Endometrium (tissue), 2 donors: Measurements from ENCODE around the gene DCST1.
"Not testable (repeated sequence)": the region's sequence is repeated elsewhere in the genome, so short reads cannot be mapped to it uniquely, and the experiment has no call there.

Source experiments
- FAIRE-seq: peaks from 2 replicates; lab custom pipeline; 2012; peaks lifted over from hg19 to GRCh38; lab: Jason Lieb, UNC
- donor health status: control.
- donor health status: control.

DCST1 gene, protein sequence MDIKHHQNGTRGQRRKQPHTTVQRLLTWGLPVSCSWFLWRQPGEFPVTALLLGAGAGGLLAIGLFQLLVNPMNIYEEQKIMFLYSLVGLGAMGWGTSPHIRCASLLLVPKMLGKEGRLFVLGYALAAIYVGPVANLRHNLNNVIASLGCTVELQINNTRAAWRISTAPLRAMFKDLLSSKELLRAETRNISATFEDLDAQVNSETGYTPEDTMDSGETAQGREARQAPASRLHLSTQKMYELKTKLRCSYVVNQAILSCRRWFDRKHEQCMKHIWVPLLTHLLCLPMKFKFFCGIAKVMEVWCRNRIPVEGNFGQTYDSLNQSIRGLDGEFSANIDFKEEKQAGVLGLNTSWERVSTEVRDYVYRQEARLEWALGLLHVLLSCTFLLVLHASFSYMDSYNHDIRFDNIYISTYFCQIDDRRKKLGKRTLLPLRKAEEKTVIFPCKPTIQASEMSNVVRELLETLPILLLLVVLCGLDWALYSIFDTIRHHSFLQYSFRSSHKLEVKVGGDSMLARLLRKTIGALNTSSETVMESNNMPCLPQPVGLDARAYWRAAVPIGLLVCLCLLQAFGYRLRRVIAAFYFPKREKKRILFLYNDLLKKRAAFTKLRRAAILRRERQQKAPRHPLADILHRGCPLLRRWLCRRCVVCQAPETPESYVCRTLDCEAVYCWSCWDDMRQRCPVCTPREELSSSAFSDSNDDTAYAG

DNA sequence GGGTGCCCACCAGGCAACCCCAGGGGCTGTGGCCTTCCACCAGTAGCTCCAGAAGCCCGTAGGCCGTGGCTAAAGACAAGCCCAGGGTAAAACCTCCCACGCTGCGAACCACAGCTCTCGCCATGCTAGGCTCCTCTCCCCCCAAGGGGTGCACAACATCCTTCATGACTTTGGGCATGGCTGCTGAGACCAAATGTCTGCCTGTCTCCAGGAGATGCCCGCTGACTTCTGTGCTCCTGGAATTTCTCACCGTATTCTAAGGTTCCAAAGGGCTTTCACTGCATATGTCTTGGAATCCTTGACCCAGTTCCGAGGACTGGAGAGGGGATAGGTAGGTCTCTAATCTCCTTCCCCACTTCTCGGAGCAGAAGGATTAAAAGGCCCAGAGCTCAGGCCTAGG lies at the start of gene DCST1, which contains the start of gene DCST2:
Gene DCST1 (plus strand): TSS at position 301 of the 400 bp plus-strand sequence. CDS start 213 bp downstream, outside the sequence.
Gene DCST2 (minus strand): TSS at position 258 of the 400 bp plus-strand sequence. CDS start 80 bp downstream, at position 178.
- no peak for FAIRE-seq

DNA sequence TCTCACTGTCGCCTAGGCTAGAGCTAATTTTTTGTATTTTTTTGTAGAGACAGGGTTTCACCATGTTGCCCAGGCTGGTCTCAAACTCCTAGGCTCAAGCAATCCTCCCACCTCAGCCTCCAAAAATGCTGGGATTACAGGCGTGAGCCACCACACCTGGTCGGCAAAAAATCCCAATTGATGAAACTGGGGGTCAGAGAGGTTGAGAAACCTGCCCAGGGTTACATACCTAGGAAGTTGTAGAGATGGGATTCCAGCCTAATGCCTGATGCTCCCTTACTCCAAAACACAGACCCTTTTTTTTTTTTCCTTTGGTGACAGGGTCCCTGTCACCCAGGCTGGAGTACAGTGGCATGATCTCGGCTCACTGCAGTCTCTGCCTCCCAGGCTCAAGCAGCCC lies 46.9 kb upstream of the DCST1 start:
- not testable (repeated sequence) for FAIRE-seq

DNA sequence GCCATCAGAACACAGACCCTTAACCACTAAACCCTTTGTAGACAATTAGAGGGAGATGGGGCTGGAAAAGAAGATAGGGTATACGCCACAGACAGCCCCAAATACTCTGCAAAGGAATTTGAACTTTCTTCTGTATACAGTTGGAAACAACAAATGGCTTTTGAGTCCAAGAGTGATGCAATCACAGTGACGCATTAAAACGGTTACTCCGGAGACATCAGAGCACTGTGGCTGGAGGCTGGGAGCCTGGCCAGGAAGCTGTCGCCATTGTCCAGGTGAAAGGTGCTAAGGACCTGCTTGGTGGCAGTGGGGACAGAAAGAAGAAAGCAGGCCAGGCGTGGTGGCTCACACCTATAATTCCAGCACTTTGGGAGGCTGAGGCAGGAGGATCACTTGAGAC lies 46.3 kb upstream of the DCST1 start:
- no peak for FAIRE-seq

DNA sequence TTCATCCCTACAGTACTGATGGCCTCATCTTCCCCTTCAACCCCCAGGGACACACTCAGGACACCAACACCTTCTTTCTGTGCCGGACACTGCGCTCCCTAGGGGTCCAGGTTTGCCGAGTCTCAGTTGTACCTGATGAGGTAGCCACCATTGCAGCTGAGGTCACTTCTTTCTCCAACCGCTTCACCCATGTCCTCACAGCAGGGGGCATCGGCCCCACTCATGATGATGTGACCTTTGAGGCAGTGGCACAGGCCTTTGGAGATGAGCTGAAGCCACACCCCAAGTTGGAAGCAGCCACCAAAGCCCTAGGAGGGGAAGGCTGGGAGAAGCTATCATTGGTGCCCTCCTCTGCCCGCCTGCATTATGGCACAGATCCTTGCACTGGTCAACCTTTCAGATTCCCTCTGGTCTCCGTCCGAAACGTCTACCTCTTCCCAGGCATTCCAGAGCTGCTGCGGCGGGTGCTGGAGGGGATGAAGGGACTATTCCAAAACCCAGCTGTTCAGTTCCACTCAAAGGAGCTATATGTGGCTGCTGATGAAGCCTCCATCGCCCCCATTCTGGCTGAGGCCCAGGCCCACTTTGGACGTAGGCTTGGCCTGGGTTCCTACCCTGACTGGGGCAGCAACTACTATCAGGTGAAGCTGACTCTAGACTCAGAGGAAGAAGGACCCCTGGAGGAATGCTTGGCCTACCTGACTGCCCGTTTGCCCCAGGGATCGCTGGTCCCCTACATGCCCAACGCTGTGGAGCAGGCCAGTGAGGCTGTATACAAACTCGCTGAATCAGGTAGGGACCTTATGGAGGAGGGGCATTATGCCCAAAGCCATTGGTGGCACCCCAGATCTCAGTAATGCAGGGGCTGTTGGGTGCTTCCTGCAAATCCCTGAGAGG lies 45.3 kb upstream of the DCST1 start:
- no peak for FAIRE-seq

DNA sequence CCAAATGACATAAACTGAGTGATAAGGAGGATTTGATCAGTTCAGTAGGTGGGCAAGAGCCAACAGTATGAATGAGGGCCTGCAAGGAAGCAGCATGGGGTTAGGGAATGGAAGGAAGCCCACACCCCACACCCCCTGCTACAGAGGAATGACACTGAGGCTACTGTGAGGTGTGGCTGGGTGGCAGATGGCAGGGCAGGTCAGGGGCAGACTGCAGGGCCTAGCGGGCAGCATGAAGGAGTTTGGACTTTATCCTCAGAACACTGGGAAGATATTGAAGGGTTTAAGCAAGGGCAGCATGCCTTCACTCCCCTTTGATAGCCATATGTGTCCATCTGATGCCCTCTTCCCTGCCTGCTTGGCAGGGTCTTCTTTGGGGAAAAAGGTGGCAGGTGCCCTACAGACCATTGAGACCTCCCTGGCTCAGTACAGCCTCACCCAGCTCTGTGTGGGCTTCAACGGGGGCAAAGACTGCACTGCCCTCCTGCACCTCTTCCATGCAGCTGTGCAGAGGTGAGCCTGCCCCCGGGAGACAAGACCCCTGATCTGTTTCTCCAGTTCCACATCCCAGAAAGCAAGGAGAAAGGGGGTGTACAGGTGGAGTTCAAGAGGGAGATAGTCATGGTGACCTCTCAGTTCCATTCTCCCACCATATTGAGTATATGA lies 44.3 kb upstream of the DCST1 start:
- FAIRE-seq: no peak

DNA sequence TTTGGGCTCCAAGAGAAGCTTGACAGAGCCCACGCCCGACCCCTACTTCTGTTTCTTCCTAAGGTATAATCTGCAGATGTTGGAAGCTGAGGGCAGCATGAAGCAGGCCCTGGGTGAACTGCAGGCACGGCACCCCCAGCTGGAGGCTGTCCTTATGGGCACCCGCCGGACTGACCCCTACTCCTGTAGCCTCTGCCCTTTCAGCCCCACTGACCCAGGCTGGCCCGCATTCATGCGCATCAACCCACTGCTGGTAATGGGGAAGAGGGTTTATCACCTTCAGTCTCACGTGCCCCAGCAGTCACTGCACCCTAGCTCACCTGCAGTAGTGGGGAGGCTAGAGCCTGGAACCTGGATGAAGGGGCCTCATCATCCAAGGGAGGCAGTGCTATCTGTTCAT lies 43.3 kb upstream of the DCST1 start:
- no peak for FAIRE-seq

DNA sequence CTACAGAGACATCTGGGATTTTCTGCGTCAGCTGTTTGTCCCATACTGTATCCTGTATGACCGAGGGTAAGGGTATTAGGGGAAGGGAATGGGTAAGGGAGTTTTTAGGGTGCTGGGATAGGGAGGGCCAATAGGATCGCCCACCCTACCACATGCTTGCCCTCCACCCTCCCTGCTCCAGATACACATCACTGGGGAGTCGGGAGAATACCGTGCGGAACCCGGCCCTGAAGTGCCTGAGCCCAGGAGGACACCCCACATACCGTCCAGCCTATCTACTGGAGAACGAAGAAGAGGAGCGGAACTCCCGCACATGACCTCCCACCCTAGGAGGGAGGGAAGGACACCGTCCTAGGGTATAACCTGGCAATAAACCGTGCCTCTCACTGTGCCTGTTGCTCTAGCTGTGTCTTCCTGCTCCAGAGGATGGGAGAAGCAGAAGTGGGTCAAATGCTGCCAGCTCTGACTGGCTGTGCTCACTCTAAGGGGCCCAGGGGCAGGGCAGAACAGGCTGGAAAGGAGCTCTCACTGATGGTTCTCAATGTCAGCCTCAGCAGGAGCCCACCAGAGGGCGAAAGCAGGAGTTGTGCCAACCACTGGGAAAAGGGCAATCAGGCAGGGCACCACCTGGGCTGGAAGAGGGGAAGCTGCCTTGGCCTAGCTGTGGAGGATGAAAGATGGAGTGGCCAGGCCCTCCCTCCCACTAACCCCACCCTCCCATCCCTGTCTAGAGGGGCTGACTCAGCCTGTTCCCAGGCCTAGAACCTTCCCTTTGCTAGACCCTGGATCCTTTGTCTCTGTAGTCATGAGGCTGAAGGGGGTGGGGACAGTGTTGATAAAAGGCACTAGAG lies 40.7 kb upstream of the DCST1 start:
- FAIRE-seq: no peak

DNA sequence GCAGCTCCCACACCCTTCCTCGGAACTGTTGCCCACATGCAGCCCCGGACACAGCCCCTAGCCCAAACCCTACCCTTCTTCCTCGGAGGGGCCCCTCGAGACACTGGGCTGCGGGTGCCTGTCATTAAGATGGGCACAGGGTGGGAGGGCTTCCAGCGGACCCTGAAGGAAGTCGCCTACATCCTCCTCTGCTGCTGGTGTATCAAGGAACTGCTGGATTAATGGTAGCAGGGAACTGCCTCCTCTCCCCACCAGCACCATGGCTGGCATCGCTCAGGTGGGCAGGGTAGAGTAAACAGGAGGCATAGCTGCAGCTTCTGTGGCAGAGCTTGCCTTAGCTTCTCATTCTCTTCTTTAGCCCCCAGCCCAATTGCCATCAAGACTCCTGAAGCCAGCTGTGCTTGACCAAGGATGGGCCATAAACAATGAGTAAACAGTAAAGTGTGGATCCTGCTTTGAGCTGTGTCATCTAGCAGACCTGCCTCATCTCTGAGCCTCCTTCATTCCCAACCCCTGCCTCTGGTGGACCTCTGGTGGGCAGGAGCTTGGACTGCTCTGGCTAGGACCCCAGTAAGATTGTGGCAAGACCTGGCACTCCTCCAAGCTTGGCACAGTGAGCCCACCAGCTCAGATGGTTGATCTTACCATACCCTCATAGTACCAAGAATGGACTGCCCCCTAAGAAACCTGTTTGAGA lies 39.9 kb upstream of the DCST1 start, which contains the start of gene LENEP:
Gene LENEP (plus strand): TSS at position 15 of the 697 bp plus-strand sequence. CDS start 22 bp downstream, at position 37.
- no peak for FAIRE-seq

DNA sequence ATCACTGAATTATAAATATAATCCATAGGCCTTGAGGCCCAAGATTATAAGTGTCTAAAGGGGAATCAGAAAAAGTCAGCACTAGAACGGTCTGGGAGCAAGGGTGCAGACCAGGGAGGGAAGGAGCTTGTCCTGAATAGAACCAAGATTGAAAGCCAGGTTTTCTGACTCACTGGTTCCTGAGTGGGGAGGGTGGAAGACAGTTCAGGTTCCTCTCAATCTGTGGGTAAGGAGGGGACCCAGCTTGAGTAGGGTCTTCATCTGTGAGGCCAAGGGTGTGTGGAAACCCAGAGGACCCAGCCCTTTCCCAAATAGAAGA lies 39.4 kb upstream of the DCST1 start:
- no peak for FAIRE-seq

DNA sequence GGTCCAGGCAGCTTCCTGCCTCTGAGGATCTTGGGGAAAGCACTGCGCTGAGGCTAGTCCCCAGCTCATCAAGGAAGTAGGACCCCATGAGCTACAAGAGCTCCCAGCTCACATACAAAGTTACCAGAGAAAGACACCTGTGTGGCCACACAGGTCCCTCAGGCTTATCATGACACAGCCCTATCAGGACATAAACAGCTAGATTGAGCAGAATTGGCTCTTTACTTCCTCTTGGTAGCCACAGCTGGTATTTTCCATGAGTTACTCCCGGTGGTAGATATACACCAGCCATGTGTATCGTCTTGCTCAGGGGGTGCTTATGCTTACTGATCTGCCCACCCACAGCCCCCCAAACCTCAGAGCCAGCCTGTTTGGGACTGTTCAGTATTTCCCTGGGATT lies 39.0 kb upstream of the DCST1 start:
- no peak for FAIRE-seq

DNA sequence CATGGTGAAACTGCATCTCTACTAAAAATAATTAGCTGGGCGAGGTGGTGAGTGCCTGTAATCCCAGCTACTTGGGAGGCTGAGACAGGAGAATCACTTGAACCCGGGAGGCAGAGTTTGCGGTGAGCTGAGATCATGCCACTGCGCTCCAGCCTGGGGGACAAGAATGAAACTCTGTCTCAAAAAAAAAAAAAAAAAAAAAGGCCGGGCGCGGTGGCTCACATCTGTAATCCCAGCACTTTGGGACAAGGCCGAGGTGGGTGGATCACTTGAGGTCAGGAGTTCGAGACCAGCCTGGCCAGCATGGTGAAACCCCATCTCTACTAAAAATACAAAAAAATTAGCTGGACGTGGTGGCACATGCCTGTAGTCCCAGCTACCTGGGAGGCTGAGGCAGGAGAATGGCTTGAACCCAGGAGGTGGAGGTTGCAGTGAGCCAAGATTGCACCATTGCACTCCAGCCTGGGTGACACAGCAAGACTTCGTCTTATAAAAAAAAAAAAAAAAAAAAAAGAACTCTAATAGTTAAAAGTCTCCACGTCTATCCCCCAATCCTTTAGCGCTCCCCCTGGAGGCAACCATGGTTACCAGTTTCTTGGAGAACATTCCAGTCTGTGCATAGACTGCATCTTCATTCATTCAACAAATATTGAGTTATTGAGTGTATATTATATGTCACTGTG lies 38.2 kb upstream of the DCST1 start:
- not testable (repeated sequence) for FAIRE-seq

DNA sequence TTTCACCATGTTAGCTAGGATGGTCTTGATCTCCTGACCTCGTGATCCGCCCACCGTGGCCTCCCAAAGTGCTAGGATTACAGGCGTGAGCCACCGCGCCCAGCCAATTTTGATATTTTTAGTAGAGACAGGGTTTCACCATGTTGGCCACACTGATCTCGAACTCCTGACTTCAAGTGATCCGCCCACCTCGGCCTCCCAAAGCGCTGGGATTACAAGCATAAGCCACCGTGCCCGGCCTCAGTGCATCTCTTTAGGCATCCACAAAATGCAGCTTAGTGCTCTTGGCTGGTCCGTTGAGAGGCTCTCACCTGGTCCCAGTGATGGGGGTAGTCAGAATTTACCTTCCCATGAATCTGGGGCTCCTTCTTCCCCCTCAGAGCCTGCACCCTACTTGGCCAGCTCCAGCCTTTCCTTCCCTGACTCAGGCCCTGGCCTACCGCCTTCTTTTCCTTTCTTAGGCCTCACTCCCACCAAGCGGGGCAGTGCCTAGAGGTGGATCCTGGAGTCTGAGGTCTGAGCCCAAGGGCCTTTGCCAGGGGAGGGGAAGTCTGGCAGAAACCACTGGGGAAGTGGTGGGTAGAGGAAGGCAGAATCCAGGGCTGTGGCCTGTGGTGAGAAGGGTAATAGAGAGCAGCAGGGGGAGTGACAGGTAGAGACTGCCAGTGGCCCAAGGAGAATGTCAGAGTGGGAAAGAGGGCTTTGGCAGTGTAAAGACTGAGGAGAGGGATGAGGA lies 36.5 kb upstream of the DCST1 start:
- no peak for FAIRE-seq

DNA sequence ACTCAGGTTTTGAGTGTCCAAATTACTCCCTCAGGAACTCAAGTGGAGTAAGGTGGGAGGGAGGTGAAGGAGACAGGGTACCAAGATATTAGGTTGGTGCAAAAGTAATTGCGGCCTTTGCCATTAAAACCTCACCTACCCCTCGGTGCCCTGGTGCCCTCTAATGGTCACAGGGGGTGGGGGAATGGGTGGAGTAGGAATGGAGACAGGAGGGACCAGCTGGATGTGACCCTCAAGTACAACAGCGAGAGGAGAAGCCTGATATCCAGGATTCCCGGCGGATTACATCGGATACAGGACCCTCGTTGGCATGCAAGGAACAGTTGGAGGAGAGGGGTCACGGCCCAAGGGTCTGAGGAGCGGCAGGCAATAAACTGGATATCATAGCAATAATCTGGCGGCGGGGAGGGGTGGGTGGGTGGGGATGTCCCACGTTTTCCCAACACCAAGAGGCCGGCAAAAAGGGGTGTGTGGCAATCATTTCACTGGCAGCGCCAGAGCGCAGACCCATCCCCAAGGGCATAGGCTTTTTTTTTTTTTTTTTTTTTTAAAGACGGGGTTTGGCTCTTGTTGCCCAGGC lies 35.3 kb upstream of the DCST1 start:
- no peak for FAIRE-seq

DNA sequence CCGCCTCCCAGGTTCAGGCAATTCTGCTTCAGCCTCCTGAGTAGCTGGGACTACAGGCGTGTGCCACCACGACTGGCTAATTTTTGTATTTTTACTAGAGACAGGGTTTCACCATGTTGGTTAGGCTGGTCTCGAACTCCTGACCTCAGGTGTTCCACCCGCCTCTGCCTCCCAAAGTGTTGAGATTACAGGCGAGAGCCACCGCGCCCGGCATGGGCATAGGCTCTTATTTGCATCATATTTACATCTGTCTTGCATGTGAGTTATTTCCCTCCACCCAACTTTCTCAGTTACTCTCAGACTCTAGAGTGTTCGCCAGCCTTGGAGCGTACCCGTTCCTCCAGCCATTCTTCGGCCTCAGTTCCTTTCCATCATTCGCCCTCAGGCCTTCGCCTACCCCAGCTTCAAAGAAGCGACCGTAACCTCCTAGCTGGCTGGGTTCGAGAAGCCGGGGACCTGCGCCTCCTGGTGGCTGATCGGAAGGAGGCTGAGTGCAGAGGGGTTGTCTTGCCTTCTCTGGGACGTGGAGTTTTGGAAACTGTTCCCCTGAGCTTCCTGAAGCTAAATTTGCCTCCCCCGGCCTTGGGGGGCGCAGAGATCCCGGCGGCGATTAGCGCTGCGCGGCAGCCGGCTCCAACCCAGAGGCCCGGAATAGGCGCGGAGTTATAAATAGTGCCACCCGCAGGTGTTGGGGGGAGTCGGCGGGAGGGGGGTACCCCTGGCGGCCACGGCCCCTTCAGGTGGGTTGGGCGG lies 34.6 kb upstream of the DCST1 start:
- no peak for FAIRE-seq

DNA sequence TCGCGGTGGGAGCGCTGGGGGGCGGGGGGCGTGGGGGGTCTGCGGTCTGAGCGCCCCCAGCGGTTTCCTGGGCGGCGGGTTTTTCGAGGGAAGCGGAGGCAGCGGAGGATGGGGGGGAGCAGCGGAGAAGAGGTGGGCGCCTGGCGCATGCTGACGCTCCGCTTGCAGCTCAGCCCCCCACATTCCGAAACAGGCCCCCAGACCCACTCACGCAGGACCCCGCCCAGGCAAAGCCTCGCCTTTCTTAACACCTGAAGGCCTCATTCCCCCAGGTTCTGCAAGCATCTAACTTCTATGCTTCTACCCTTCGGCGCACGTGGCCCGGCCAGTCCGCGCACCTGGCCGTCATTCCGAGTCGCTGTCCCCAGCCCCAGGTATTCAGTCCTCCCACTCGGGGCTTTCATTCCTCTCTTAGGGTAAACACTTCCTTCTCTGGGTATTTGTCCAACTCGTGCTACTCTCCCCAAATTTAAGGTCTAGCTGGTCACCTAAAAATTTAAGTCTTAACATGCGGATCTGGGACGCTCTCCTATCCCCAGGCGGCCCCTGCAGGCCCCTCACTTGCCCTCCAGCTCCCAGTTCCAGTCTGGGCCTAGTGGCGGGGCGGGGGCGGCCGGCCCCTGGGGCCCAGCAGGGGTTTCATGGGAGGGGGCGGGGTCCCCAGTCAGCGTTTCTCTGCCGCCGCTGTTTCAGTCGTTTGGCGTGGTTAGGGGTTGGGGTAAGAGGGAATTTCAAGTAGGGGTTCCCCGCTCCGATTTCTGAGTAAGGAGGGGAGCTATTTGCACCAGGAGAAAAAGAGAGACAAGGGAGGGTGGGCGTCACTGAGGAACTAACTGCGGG lies 33.8 kb upstream of the DCST1 start:
- FAIRE-seq: no peak

DNA sequence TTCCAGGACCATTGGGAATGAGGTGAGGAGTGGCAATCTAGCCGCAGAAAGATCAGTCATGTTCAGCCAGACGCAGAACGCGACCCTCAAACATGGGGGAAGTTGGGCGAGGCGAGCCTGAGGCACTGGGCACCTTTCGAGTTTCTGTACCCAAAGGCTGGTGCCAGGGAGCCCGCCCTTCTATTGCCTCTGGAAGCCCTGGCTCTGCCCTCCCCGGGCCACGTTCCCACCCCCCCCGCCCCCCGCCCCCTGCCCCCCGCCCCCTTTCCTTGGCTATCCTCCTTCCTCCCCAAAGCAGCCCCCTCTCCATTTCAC lies 33.3 kb upstream of the DCST1 start:
- FAIRE-seq: no peak
